Measurements from ENCODE around the gene SNAPC2.
A peak's percentile ranks its signal among the peaks of the same experiment; 100 is the strongest.
"Not testable (repeated sequence)": the region's sequence is repeated elsewhere in the genome, so short reads cannot be mapped to it uniquely, and the experiment has no call there.

The SNAPC2 gene

DNA sequence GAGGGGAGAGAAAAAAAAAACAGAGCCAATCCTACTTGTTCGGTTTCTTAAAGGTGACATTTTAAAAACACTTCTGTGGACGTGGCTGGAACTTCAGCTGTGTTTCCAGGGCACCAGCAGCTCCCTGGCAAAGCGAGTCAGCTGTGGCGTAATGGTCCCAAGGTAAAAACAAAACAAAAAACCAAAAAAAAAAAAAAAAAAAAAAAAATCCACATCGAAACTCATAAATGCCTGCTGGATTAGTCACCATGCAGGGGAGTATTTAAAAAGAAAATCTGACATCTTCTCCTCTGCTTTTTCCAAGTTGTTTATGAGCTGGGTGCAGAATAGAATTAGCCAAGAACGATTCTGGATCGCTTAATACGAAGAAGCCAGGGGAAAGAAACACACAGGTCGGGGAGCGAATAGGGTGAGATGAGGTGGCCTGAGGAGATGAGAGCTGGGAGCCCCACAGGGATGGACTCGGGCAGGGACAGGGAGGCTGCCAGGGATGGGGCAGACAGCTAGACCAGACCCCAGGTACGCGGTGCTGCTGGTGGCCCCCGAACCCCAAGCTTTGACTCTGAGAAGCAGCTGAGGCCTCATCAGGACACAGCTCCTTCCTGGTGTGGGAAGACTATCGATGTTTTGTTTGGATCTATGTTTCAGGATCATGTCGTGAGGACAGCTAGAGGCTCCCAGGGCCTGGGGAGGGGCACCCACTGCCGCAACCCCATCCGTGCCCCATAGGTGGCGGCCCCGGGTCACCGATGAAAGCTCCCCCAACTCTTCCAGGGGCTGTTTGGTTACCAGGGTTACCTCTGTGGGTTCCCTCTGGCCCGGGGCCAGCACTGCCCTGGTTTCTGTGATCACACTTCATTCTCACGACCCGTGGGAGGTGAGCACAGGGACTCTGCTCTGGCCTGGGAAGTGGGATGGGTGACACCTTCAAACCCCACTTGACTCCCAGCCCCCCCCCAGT, 8.9 kb downstream of the SNAPC2 start:
- H3K4me3 ChIP-seq = no peak overlapping the region
- peak overlapping the region in 19 of 21 experiments; percentile 19 to 82 (median 67) for H3K27ac ChIP-seq

DNA sequence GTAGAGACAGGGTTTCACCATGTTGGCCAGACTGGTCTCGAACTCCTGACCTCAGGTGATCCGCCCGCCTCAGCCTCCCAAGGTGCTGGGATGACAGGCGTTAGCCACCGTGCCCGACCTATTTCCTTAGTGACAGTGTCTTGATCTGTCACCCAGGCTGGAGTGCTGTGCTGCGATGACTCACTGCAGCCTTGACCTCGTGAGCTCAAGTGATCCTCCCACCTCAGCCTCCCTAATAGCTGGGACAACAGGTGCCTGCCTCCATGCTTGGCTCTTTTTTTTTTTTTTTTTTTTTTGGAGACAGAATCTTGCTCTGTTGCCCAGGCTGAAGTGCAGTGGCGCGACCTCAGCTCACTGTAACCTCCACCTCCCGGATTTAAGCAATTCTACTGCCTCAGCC, 9.9 kb downstream of the SNAPC2 start:
- H3K4me3 ChIP-seq = not testable (repeated sequence)
- peak overlapping the region in 3 of 21 experiments; percentile 6 to 82 (median 82) for H3K27ac ChIP-seq

DNA sequence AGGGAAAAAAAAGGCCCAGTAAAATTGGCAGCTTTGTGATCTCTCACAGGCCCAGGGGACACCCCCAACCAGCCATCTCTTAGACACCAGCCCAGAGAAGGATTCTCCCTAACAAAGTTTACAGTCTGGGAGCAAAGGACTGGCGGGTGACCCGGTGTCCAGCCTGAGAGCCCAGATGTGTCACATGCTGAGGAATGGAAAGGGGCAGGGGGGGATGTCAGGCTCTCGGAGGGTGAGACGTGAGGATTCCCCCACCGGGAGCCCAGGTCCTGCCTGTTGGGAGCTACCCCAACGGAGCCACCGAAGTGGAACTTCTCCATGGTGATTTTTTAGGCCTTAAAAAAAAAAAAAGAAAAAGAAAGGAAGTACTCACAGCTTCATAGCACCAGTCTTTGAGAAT, 10.6 kb downstream of the SNAPC2 start:
- H3K27ac ChIP-seq = peak overlapping the region in 1 of 21 experiments; percentile 6
- no peak overlapping the region for H3K4me3 ChIP-seq

DNA sequence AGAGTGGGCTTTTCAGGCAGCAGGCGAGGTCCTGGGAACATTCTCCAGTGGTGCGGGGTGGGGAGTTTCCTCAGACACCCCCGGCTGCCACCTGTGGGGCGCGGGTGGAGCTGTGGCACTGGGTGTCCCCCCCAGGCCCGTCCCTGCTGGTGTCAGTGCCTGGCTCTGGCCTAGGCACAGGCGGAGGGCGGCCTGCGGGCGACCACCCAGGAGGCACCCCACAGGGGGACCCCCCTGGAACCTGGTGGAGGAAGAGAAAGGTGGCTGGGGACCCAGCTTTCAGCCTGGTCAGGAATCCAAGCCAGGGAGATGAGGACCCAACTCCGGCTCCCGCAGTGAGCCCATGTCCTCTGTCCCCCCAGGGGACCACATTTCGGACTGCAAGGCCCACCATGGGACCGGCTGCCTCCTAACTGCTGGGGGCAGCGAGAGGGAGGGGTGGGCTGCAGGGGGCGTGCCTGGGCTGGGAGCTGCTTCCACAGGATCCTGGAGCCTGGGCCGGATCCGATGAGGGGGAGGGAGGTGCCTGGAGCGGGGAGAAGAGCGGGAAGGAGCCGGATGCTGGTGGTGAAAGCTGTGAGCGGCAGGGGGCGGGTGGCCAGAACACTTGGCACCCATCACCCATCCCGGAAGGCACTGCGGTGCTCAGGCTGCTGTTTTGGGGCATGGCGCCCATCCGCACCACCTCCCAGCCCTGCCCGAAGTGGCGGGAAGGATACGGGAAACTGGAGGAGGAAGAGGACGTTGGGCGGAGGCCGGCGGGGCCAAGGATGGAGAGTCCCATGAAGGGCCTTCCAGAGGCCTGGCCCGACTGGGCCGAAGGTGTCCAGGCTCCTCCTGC, 11.3 kb downstream of the SNAPC2 start:
- no peak overlapping the region for H3K4me3 ChIP-seq
- no peak overlapping the region for H3K27ac ChIP-seq

DNA sequence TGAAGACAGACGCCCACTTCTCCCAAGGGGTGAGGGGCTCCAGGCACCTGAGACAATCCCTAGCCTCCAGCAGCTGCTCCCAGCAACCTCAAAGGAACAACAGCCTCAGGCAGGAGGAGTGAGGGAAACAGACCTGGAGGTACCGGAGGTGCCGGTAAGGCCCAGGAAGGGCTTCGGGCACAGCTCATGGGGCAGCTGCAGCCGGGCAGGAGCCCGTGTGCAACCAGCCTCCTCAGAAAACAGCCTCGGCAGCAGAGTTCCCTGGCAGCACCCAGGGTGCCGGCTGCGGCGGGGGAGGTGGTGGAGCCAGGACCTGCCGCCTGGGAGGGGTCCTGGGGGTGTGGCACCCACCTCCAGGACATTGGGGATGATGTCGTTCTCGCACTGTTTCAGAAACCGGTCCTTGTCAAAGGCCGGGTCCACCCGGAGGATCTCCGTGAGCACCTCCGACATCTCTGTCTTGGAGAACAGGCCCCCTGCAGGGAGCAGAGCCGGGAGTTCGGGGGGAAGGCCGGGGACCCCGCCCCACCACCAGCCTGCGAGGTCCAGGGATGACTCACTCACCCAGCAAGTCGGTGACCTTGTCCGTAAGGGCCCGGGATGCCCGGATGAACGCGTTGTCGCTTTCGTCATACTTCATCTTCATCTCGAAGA, 12.3 kb downstream of the SNAPC2 start:
- no peak overlapping the region for H3K27ac ChIP-seq

DNA sequence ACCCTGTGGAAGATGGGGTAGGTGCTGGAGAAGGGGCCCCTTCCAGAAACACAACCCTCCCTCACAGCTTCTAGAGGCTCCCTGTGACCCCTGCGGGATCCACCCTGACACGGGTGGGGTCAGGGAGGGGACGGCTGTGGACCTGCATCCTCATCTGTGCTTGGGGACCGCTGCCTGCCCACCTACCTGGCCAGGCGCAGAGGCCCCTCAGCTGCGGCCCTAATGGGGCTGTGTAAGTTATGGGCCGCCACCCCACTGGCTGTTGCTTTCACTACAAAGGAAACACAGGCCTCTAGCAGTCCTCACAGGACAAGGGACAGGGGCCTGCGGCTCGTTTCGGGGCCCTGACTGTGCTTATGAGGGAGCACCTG, 12.8 kb downstream of the SNAPC2 start:
- H3K27ac ChIP-seq = no peak overlapping the region
- no peak overlapping the region for H3K4me3 ChIP-seq

More for the DNA sequence above, 12.3 kb downstream of the SNAPC2 start:
- no peak overlapping the region for H3K4me3 ChIP-seq

DNA sequence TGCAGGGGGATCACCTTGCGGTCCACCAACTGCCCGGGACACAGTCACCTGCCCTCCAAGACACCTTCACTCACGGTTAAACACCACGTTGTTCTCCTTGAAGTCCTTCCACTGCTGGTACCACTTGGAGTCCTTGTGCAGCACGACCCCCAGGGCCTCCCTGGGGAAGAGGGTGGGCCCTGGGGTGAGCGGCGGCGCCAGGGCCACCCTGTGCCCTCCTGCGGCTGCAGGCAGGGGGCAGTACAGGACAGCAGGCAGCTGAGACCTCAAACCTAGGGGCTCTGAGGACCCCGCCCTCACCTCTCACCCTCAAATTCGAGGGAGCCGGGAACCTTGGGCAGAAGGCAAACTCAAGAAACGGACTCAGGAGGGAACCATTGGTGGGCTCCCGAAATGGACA, 13.3 kb downstream of the SNAPC2 start:
- H3K27ac ChIP-seq = no peak overlapping the region

DNA sequence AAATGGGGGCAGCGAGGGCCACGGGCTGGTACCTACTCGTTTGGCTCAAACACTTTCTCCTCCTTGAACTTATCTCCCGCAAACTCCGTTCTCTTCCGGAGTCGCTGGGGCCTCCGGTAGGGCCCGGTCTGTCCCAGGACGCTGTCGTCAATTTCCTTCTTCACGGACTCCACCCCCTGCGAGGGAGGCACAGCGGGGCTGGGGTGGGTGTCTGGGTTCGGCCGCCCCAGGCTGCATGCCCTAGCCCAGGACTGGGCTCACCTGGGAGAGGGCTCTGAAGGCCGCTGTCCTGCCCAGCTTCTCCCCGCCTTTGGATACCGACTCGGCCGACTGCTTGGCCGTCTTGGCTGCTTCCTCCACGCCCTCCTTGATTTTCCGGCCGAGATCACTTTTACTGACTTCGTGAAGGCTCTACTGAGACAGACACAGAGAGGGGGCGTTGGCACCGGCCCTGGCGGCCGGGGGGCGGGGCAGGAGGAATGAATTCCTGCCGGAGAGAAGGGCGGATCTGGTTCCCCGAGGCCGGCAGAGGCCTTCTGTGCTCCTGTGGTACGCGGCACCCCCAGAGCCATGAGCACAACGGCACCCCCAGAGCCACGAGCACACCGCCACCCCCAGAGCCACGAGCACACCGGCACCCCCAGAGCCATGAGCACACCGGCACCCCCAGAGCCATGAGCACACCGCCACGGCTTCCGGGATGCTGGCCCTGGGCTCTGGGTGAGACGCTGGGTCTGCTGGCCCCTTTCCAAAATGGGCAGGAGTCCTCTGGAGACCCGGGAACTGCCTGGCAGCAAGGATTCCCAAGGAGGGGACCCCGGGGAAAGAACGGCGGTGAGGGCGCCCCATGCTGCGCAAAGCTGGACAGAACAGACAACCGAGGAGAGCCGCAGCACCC, 13.9 kb downstream of the SNAPC2 start:
- Histone ChIP-seq H3K4me3 (no peak overlapping the region), H3K27ac (no peak overlapping the region)

More for the DNA sequence above, 13.3 kb downstream of the SNAPC2 start:
- no peak overlapping the region for H3K4me3 ChIP-seq

DNA sequence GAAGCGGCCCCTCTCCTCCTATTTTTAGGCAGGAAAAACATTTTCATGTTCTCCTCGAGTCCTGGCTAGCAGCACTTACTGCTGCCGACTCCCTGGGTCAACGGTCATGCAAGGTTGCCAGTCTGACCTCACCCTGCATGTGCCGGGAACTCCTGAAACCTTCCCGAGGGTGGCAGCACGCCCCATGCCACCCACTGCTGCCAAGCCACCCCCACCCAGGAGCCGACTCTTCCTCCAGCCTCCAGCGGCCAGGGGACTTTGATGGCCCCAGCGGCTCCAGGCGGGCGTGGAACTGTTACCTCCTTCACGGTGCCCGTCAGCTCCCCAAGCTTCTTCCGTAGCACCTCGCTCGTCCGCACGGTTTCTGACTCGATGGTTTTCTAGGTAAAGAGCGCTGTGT, 14.6 kb downstream of the SNAPC2 start:
- H3K4me3 ChIP-seq = no peak overlapping the region
- H3K27ac ChIP-seq = no peak overlapping the region

DNA sequence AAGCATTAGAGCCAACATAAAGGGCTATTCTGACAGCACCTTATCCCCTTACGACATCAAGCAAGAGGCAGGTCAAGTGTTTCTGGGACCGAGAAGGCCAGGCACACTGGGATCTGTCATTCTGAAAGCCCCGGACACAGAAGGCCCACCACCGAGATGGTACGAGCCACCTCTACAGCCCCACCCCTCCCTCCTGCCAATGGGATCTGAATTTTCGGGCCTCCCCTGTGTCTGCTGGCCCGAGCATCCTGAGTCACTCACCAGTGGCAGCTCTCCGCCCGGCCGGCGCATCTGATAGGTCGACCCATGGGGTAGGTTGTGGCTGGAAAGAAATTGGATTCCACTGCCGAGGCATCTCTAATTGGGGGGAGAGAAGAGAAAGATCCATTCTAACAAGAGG, 20.7 kb downstream of the SNAPC2 start:
- no peak overlapping the region for H3K27ac ChIP-seq
- H3K4me3 ChIP-seq = no peak overlapping the region

DNA sequence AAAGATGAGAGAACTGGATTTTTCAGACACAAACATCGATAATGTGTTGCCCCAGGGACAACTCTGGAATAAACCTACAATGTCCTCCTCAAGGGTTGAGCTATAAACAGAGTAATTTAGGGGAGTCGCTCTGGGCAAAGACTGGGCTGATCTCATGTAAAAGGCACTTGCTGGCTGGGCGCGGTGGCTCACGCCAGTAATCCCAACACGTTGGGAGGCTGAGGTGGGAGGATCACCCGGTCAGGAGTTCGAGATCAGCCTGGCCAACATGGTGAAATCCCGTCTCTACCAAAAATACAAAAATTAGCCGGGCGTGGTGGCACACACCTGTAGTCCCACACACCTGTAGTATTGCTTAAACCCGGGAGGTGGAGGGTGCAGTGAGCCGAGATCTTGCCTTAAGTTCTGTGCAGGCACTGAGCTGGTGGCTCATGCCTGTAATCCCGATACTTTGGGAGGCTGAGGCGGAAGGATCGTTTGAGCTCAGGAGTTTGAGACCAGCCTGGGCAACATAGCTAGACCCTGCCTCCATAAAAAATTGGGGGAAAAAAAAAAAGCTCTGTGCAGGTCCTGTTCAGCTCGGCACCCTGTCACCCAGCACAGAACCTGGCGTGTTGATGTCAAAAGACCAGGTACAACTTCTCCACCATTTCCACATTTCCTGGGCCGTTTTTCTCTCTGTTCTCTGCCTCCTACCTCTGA, 21.9 kb downstream of the SNAPC2 start:
- H3K4me3 ChIP-seq = peak overlapping the region in 2 of 7 experiments; percentile 84 to 94
- H3K27ac ChIP-seq = peak overlapping the region in 1 of 21 experiments; percentile 99

DNA sequence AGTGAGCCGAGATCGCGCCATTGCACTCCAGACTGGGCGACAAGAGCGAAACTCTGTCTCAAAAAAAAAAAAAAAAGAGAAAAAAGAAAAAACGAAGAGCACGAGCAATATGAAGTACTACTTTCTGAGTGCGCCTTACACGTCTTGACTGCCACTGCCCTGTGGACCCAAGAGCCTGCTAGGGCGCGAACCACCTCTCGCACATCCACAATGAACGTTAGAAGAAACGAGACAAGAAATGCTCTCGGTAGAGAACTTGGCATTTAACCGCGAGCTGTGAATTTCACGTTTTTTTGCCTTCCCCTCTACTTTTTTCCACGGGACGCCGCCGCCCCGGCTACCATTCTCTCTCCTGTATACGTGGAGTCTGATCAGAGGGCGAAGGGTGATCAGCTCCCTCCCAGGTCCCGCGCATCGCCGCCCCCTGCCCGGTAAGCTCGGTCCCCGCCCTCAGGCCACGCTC, 22.9 kb downstream of the SNAPC2 start:
- Histone ChIP-seq H3K4me3 (peak overlapping the region; percentile 74 to 94 (median 85)), H3K27ac (peak overlapping the region; percentile 69 to 99 (median 95))

DNA sequence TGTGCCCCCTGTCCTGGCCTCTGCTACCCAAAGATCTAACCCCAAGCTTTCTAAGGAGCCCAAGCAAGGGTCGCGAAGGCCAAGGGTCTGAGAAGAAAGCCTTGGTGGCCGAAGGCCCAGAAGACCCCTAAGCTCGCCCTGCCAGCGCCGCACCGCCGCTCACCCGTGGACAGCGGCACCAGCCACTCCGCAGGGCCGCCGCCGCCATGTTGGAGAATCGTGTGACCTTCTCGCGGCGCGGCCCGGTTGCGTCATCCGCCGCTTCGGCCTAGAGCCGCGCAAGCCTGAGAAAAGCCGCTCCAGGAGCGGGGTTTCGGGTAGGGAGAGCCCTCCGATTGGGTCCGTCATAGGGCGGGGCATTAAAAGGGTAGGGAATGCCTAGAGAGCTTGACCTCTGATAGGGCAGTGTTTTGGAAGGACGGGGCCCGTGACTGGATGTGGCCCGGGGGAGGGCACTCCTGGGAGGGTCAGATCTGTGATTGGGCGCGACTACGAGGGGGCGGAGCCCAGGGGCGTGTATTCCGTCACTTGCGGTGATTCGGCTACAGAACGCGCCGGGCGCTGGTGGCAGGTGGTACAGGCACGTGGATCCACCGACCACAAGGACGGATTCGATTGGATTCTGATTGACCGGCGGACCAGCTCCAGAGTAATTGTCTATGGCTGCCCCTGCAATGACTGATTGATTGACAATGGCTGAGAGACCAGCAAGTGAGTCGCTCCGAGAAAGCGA, 23.5 kb downstream of the SNAPC2 start, which contains the start of gene TIMM44:
Gene TIMM44, minus strand, starts transcription at position 223 of the 733 bp plus-strand sequence. Its CDS starts 15 bp downstream, at position 208.
- H3K27ac ChIP-seq = peak within 1 kb of the TSS; percentile 69 to 99 (median 95)

DNA sequence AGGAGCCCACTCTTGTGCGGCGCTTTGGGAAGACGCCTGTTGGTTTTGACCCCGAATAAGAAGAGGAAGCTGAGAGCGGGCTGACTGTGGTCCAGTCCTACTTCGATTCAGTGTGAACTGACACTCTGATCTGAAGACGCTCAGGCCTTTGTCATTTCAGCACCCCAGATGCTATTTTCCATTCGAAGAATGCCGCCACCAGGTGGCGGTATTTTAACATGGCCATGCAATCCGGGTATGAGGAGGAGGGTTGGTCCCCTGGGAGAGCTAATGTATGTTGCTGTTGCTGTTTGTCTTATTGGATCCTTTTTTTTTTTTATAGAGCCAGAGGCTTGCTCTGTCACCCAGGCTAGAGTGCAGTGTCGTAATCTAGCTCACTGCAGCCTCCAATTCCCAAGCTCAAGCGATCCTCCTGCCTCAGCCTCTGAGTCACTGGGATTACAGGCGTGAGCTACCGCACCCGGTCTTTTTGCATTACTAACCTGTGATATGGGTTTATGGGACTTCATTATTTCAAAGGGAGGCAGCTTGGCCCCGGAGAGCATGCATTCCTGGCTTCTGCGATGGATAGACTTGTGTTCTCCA, 24.1 kb downstream of the SNAPC2 start:
- peak overlapping the region in 15 of 21 experiments; percentile 7 to 99 (median 69) for H3K27ac ChIP-seq
- H3K4me3 ChIP-seq = peak overlapping the region; percentile 74 to 94 (median 85)

More for the DNA sequence above, 23.5 kb downstream of the SNAPC2 start, which contains the start of gene TIMM44:
- peak within 1 kb of the TSS; percentile 74 to 94 (median 85) for H3K4me3 ChIP-seq

DNA sequence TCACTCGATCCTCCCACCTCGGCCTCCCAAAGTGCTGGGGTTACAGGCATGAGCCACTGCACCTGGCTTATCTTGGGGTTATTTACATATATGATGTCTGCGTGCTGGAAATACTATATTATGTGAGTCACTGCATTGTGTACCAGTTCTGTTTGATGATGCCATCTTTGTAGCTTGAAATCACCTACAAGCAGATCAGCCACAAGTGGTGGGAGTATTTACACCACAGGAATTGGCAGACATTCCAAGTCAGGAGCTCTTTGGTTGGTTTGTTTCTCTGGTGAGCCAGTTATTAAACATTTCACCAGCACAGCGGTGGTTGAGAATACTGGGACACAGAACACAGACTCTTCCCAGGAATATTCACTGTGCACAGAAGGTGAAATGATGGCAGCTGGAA, 27.8 kb downstream of the SNAPC2 start:
- Histone ChIP-seq H3K27ac (no peak overlapping the region), H3K4me3 (no peak overlapping the region)

DNA sequence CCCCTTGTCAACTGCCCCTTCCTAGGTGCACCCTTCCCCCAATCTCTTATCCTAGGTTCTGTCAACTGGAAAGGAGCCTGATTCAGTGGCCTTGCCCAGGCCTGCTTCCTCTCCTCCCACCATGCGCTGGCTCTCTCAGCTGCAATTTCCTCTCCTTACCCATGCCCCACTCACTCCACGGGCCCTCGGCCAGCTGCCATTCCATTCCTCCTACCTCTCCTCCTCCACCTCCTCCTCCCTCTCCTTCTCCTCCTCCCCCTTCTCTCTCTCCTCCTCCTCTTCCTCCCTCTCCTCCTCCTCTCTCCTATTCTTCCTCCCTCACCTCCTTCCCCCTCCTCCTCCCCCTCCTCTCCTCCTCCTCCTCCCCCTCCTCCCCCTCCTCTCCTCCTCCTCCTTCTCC, 32.9 kb downstream of the SNAPC2 start:
- no peak overlapping the region for H3K27ac ChIP-seq
- H3K4me3 ChIP-seq = no peak overlapping the region

DNA sequence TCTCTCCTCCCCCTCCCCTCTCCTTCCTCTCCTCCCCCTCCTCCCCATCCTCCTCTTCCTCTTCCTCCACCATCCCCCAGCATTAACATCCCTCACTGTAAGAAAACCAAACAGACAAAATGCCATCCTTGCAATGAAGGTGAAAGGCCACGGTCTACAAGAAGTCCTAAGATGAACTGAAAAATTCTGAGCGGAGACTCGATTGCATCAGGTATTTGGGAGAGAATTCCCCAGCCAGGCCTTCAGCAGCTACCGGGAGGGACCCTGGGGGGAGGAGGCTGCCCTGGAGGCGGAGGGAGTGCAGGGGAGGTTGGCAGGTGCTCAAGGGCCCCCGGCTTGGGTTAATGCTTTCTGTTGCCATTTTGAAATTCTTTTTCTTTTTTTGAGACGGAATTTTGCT, 33.4 kb downstream of the SNAPC2 start:
- Histone ChIP-seq H3K4me3 (no peak overlapping the region), H3K27ac (no peak overlapping the region)

Data from skin epidermis (tissue), 12 donors.